OCI-LY7 (cell line): ENCODE measurements around the gene OASL. TPM values are rescaled to one million over a fixed set of nuclear protein-coding genes. Genes with fewer than 3 reads are reported as not detected.

ENCODE experiments used
- BruUV-seq: library from RNA; stranded (reverse); fragments of 400-500 nt; replicated peaks from 2 replicates; lab custom pipeline; 2021; lab: Mats Ljungman, UMichigan
- CTCF ChIA-PET: fragments of 300-600 bp; sonication (Branson Sonifier 250); formaldehyde crosslinking; loops from one replicate; lab custom pipeline; 2022; ENCODE audit warnings: antibody characterized with exemption; ENCODE audit not compliant: unreplicated experiment; lab: Charles Lee
- POLR2A ChIA-PET: fragments of 300-600 bp; sonication (Branson Sonifier 250); formaldehyde crosslinking; loops from one replicate; lab custom pipeline; 2022; ENCODE audit warnings: antibody characterized with exemption; lab: Charles Lee
- DNase-seq: peaks from one replicate; pipeline ENCODE4 v3.0.0-alpha.2; 2015; ENCODE audit warnings: low spot score
- H2AFZ ChIP-seq: fragments of 200-600 bp; sonication (generic), shearing (Covaris generic); 2 replicates; pipeline ENCODE4 v1.6.1; 2014; ENCODE audit warnings: mild to moderate bottlenecking, antibody characterized with exemption, low read length, moderate library complexity
- H3K27ac ChIP-seq: fragments of 200-600 bp; sonication (generic); 2 replicates; pipeline ENCODE4 v1.5.1; 2014; ENCODE audit warnings: mixed run types, low read depth, mild to moderate bottlenecking, moderate library complexity, low read length, inconsistent platforms; ENCODE audit not compliant: poor library complexity, severe bottlenecking
- H3K36me3 ChIP-seq: fragments of 200-600 bp; sonication (generic); 2 replicates; pipeline ENCODE4 v1.6.1; 2014; ENCODE audit warnings: mild to moderate bottlenecking, antibody characterized with exemption, low read length, moderate library complexity, mixed read lengths; ENCODE audit not compliant: insufficient read depth
- H3K4me1 ChIP-seq: fragments of 200-600 bp; sonication (generic); 2 replicates; pipeline ENCODE4 v1.5.1; 2014; ENCODE audit warnings: mild to moderate bottlenecking, low read length; ENCODE audit not compliant: insufficient read depth, poor library complexity, severe bottlenecking
- H3K4me2 ChIP-seq: fragments of 200-600 bp; sonication (generic); 2 replicates; pipeline ENCODE4 v1.6.1; 2014; ENCODE audit warnings: mild to moderate bottlenecking, low read length
- H3K4me3 ChIP-seq: fragments of 200-600 bp; sonication (generic); 2 replicates; pipeline ENCODE4 v1.5.1; 2014; ENCODE audit warnings: mild to moderate bottlenecking, low read depth, low read length; ENCODE audit not compliant: poor library complexity, severe bottlenecking
- H3K79me2 ChIP-seq: fragments of 200-600 bp; sonication (generic); 2 replicates; pipeline ENCODE4 v1.6.1; 2016; ENCODE audit warnings: low read depth, mild to moderate bottlenecking, low read length, moderate library complexity, mixed read lengths; ENCODE audit not compliant: insufficient read depth
- H3K9me2 ChIP-seq: fragments of 200-600 bp; sonication (generic); 2 replicates; pipeline ENCODE4 v1.6.1; 2016; ENCODE audit warnings: mild to moderate bottlenecking, low read length, mixed read lengths; ENCODE audit not compliant: insufficient read depth
- H3K9me3 ChIP-seq: fragments of 200-600 bp; sonication (generic); 2 replicates; pipeline ENCODE4 v1.6.1; 2014; ENCODE audit warnings: mild to moderate bottlenecking, mixed run types, low read length, mixed read lengths
- H4K20me1 ChIP-seq: fragments of 200-600 bp; sonication (generic); 2 replicates; pipeline ENCODE4 v1.6.1; 2014; ENCODE audit warnings: mild to moderate bottlenecking, antibody characterized with exemption, low read length, moderate library complexity, mixed read lengths; ENCODE audit not compliant: insufficient read depth
- CTCF ChIP-seq: fragments of 200-600 bp; sonication (generic); conservative IDR thresholded peaks from 2 replicates; pipeline ENCODE4 v1.5.1; 2014; ENCODE audit warnings: mild to moderate bottlenecking, antibody characterized with exemption, low read length, moderate library complexity, mixed read lengths
- EZH2phosphoT487 ChIP-seq: fragments of 200-600 bp; sonication (generic); IDR thresholded peaks from 2 replicates; pipeline ENCODE4 v1.6.1; 2018; ENCODE audit warnings: low read depth, borderline replicate concordance, mild to moderate bottlenecking, mixed run types, antibody characterized with exemption, low read length, moderate library complexity, mixed read lengths
- intact Hi-C: fragments of 100-400 bp; cut with micrococcal nuclease; formaldehyde crosslinking; loops from one replicate; pipeline ENCODE4 v1.10.0; 2022; ENCODE audit not compliant: unreplicated experiment
- total RNA-seq, 2 experiments: library from RNA; depleted of rRNA in 1 of 2; stranded (reverse); fragments of >200 nt in 1 of 2; shearing (Covaris generic) in 1 of 2; gene quantifications; 2 replicates each; pipeline ENCODE4 v1.2.3, GENCODE V29; 2014 to 2022

The OASL gene
- total RNA-seq, 2 experiments from 2014 or later = 0.09 to 0.25 TPM

- H3K4me3 ChIP-seq = peak overlapping the region; percentile 59
- intact Hi-C loops = loop anchor here (1.0 to 5.0 kb wide), 3 partner anchors 36 to 172 kb away; no protein-coding TSS in a partner anchor
- H3K4me2 ChIP-seq = peak overlapping the region; percentile 78
- peak; percentile 84 for DNase-seq
- H2AFZ ChIP-seq = peak overlapping the region; percentile 100
- H3K27ac ChIP-seq = peak overlapping the region; percentile 18
- TF ChIP-seq CTCF = peak; percentile 73
- no peak for TF ChIP-seq EZH2phosphoT487
- H3K79me2 ChIP-seq = no peaks in the 10 kb centered on the region
- ChIA-PET CTCF (no interaction called here), POLR2A (interaction anchor here (0.6 to 1.2 kb wide), 6 partner anchors 8 to 795 kb away, joined by 3 to 8 read pairs (median 5); no protein-coding TSS in a partner anchor)
- BruUV-seq = no TSS peak
- no peaks in the 10 kb centered on the region for H3K9me2 ChIP-seq
- no peaks in the 10 kb centered on the region for H3K36me3 ChIP-seq
- H3K4me1 ChIP-seq = peaks cover 12% of the 10 kb centered on the region
- no peaks in the 10 kb centered on the region for H4K20me1 ChIP-seq
- no peaks in the 10 kb centered on the region for H3K9me3 ChIP-seq
Measured at GRCh38 chr12:121060149-121061001, 21.3 kb upstream of the OASL start.

GRCh38 chr12:121059031-121059898 lies 20.2 kb upstream of the OASL start:
- Histone ChIP-seq H3K4me3 (no peak overlapping the region), H3K27ac (no peak overlapping the region), H3K79me2 (no peaks in the 10 kb centered on the region), H3K4me1 (peaks cover 12% of the 10 kb centered on the region), H2AFZ (peak overlapping the region; percentile 100), H3K36me3 (no peaks in the 10 kb centered on the region), H3K4me2 (no peak overlapping the region; the same call in 1 of the 2 replicates), H3K9me2 (no peaks in the 10 kb centered on the region), H3K9me3 (no peaks in the 10 kb centered on the region), H4K20me1 (no peaks in the 10 kb centered on the region)
- DNase-seq = no peak
- no TSS peak for BruUV-seq
- ChIA-PET CTCF (no interaction called here), POLR2A (interaction anchor here (0.6 to 0.7 kb wide), 5 partner anchors 11 to 683 kb away, joined by 3 to 8 read pairs (median 4); no protein-coding TSS in a partner anchor)
- TF ChIP-seq CTCF = no peak
- TF ChIP-seq EZH2phosphoT487 = no peak
- intact Hi-C loops = no loop called here
